ENCODE results near the gene CD40.

Gene CD40

DNA sequence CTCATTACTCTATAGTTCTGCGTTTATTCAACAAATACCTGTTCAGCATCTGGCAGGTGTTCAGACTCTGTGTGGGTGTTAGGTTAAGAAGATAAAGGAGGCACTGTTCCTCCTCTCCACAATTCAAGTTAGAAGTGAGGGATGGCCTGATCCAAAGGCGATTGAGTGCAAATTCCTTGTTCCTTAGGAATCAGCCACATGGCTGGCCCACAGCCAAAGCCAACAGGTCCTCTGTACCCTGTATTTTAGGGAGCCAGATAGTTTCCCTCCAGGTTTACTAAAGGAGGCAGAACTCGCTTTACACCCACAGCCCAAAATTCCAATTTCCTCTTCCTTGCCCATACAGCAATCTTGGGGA lies 5.0 kb upstream of the CD40 start:
- Histone ChIP-seq H3K18ac (ENCODE audit: low read length) (no peak overlapping the region), H3K9ac (ENCODE audit: low read length) (no peak overlapping the region), H2BK120ac (ENCODE audit: low read depth, low read length) (no peak overlapping the region), H3K27me3 (ENCODE audit: insufficient read depth, low read length, poor library complexity) (peaks cover 1% of the 10 kb centered on the region), H3K4me1 (ENCODE audit: control insufficient read depth, low read depth, low read length) (no peaks in the 10 kb centered on the region), H3K4me2 (ENCODE audit: low read length) (no peak overlapping the region), H3K56ac (ENCODE audit: low read length) (no peak overlapping the region), H2BK5ac (ENCODE audit: low read length) (no peak overlapping the region), H3K4me3 (ENCODE audit: low read length) (no peak overlapping the region), H2AK5ac (ENCODE audit: low read length) (no peak overlapping the region), H4K8ac (ENCODE audit: low read depth, low read length) (no peak overlapping the region), H3K27ac (ENCODE audit: low read depth, low read length) (no peak overlapping the region), H3K4ac (ENCODE audit: low read depth, low read length) (no peak overlapping the region), H3K23ac (ENCODE audit: low read length) (no peak overlapping the region), H3K79me2 (ENCODE audit: control insufficient read depth, insufficient read depth, low read length) (no peaks in the 10 kb centered on the region), H3K79me1 (ENCODE audit: low read length) (no peaks in the 10 kb centered on the region), H2BK15ac (replicated peaks; ENCODE audit: low read depth) (no peak overlapping the region), H4K5ac (ENCODE audit: low read length) (no peak overlapping the region), H3K36me3 (ENCODE audit: control insufficient read depth, insufficient read depth, low read length) (no peaks in the 10 kb centered on the region)
- no peak for DNase-seq
- no CpG with 5 or more reads among the region's 3 CpGs for WGBS (ENCODE audit: extremely low coverage, insufficient coverage, low lambda C conversion rate)

DNA sequence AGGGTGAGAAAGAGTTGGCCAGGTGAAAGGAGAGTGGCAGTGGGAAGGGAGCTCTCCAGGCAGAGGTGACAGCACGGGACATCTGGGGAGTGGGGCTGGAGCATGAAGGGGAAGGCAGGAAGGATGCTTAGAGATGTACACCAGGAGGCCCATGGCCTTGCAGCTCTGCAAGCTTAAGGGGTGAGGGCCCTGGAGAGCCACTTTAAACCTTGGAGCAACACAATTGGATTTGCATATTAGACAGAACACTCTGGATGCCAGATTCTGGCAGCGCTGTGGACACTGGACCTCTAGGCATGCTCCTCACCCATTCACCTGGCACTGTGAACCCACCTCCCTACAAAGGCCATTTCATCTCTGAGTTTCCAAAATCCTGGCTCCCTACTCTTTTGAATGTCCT lies 3.7 kb upstream of the CD40 start:
- Histone ChIP-seq H3K36me3 (ENCODE audit: control insufficient read depth, insufficient read depth, low read length) (no peaks in the 10 kb centered on the region), H3K4me2 (ENCODE audit: low read length) (no peak overlapping the region), H2BK5ac (ENCODE audit: low read length) (no peak overlapping the region), H3K9ac (ENCODE audit: low read length) (no peak overlapping the region), H4K8ac (ENCODE audit: low read depth, low read length) (no peak overlapping the region), H3K4me3 (ENCODE audit: low read length) (no peak overlapping the region), H3K56ac (ENCODE audit: low read length) (no peak overlapping the region), H3K79me2 (ENCODE audit: control insufficient read depth, insufficient read depth, low read length) (no peaks in the 10 kb centered on the region), H3K27me3 (ENCODE audit: insufficient read depth, low read length, poor library complexity) (peaks cover 1% of the 10 kb centered on the region), H3K18ac (ENCODE audit: low read length) (no peak overlapping the region), H3K4ac (ENCODE audit: low read depth, low read length) (no peak overlapping the region), H4K5ac (ENCODE audit: low read length) (no peak overlapping the region), H3K23ac (ENCODE audit: low read length) (no peak overlapping the region), H2AK5ac (ENCODE audit: low read length) (no peak overlapping the region), H2BK15ac (replicated peaks; ENCODE audit: low read depth) (no peak overlapping the region), H3K4me1 (ENCODE audit: control insufficient read depth, low read depth, low read length) (peaks cover 2% of the 10 kb centered on the region), H3K27ac (ENCODE audit: low read depth, low read length) (no peak overlapping the region), H3K79me1 (ENCODE audit: low read length) (peaks cover 3% of the 10 kb centered on the region), H2BK120ac (ENCODE audit: low read depth, low read length) (no peak overlapping the region)
- no peak for DNase-seq
- no CpG with 5 or more reads among the region's 2 CpGs for WGBS (ENCODE audit: extremely low coverage, insufficient coverage, low lambda C conversion rate)

DNA sequence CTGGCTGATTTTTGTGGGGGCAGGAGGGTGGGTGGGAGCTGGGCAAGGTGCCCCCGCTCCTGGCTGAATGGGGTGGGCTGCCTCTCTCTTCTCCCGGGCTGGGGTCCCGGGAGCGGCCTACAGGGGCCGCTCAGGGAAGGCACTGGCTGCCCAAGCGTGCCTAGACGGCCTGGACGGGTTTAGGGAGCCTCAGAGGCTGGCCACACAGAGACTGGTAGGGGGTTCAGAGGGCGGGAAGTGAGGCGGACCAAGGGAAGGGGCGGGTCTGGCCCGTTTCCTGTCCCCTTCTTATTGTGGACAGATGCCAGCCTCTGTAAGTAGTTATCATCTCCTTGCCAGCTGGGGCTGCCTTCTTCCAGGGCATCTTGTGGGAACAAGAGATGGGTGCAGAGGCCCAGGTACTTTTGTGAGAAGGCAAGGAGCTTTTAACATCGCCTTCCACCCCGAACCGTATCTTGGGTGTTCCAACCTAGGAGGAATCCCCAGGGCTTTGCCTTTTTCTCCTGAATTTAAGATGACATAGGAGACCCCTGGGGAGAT lies 437 bp downstream of the CD40 start:
- peak; percentile 59 for DNase-seq

DNA sequence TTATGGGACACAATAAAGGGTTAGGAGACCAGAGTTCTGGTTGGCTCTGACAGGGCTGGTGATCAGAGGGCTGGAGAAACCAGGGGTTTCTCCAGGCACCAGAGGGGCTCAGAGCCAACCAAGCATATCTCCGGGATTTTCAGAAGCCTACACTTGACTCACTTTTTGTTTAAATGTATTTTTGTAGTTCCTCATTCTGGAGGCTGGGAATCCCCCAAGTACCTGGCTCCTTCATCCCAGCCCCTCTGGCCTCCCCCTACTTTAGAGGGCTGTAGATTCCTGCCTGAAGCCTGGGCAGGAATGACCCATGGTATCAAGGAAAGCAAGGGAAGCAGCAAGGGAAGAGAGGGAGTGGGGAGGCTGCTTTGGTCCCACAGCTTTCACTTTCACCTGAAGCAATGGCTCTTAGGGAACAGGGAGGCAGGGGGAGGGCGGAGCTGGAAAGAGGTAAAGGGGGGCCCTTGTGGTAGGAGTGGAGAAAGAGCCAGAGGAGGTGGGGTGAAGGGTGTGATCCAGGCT lies 973 bp downstream of the CD40 start:
- no peak overlapping the region for H3K4me3 ChIP-seq (ENCODE audit: low read length)
- no peak overlapping the region for H4K5ac ChIP-seq (ENCODE audit: low read length)
- H2BK15ac ChIP-seq (replicated peaks; ENCODE audit: low read depth) = no peak overlapping the region
- WGBS (ENCODE audit: extremely low coverage, insufficient coverage, low lambda C conversion rate) = no CpG with 5 or more reads among the region's 2 CpGs
- H3K23ac ChIP-seq (ENCODE audit: low read length) = no peak overlapping the region
- H2BK5ac ChIP-seq (ENCODE audit: low read length) = no peak overlapping the region
- peaks cover 3% of the 10 kb centered on the region for H3K79me1 ChIP-seq (ENCODE audit: low read length)
- peak overlapping the region; percentile 82 for H3K4me2 ChIP-seq (ENCODE audit: low read length)
- no peak overlapping the region for H2BK120ac ChIP-seq (ENCODE audit: low read depth, low read length)
- H3K9ac ChIP-seq (ENCODE audit: low read length) = peak overlapping the region; percentile 86
- no peak overlapping the region for H3K27ac ChIP-seq (ENCODE audit: low read depth, low read length)
- DNase-seq = no peak
- H3K36me3 ChIP-seq (ENCODE audit: control insufficient read depth, insufficient read depth, low read length) = no peaks in the 10 kb centered on the region
- no peaks in the 10 kb centered on the region for H3K79me2 ChIP-seq (ENCODE audit: control insufficient read depth, insufficient read depth, low read length)
- H4K8ac ChIP-seq (ENCODE audit: low read depth, low read length) = no peak overlapping the region
- no peak overlapping the region for H3K4ac ChIP-seq (ENCODE audit: low read depth, low read length)
- H3K27me3 ChIP-seq (ENCODE audit: insufficient read depth, low read length, poor library complexity) = peaks cover 1% of the 10 kb centered on the region
- H3K56ac ChIP-seq (ENCODE audit: low read length) = peak overlapping the region; percentile 42
- peaks cover 2% of the 10 kb centered on the region for H3K4me1 ChIP-seq (ENCODE audit: control insufficient read depth, low read depth, low read length)
- H2AK5ac ChIP-seq (ENCODE audit: low read length) = no peak overlapping the region
- no peak overlapping the region for H3K18ac ChIP-seq (ENCODE audit: low read length)

More for the DNA sequence above, 437 bp downstream of the CD40 start:
- Histone ChIP-seq H4K8ac (ENCODE audit: low read depth, low read length) (no peak overlapping the region), H4K5ac (ENCODE audit: low read length) (no peak overlapping the region), H3K18ac (ENCODE audit: low read length) (peak overlapping the region; percentile 82), H3K4me3 (ENCODE audit: low read length) (peak overlapping the region; percentile 69), H3K79me2 (ENCODE audit: control insufficient read depth, insufficient read depth, low read length) (no peaks in the 10 kb centered on the region), H3K23ac (ENCODE audit: low read length) (no peak overlapping the region), H2BK120ac (ENCODE audit: low read depth, low read length) (no peak overlapping the region), H3K79me1 (ENCODE audit: low read length) (peaks cover 3% of the 10 kb centered on the region), H3K4me1 (ENCODE audit: control insufficient read depth, low read depth, low read length) (peaks cover 2% of the 10 kb centered on the region), H3K9ac (ENCODE audit: low read length) (peak overlapping the region; percentile 86), H3K4ac (ENCODE audit: low read depth, low read length) (peak overlapping the region; percentile 62), H3K4me2 (ENCODE audit: low read length) (peak overlapping the region; percentile 82), H2AK5ac (ENCODE audit: low read length) (no peak overlapping the region), H2BK15ac (replicated peaks; ENCODE audit: low read depth) (no peak overlapping the region), H3K56ac (ENCODE audit: low read length) (peak overlapping the region; percentile 94), H3K27ac (ENCODE audit: low read depth, low read length) (no peak overlapping the region), H3K36me3 (ENCODE audit: control insufficient read depth, insufficient read depth, low read length) (no peaks in the 10 kb centered on the region), H2BK5ac (ENCODE audit: low read length) (no peak overlapping the region), H3K27me3 (ENCODE audit: insufficient read depth, low read length, poor library complexity) (peaks cover 1% of the 10 kb centered on the region)
- WGBS (ENCODE audit: extremely low coverage, insufficient coverage, low lambda C conversion rate) = no CpG with 5 or more reads among the region's 15 CpGs

DNA sequence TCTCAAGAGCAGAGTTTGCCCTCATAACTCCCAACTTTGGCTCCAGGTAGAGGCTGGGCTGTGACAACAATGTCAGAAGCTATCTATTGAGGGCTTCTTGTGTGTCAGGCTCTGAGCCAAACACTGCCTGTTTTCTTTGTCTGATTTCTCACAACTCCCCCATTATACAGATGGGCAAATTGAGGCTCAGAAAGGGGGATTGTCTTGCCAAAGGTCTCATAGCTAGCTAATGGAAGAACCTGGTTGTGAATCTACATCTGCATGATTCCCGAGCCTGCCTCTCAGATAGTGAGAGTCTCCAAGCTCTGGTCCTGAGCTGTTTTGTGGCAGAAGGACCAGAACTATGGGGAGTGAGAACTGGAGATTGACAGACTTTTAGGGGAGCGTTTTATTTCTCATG lies 1.4 kb downstream of the CD40 start:
- Histone ChIP-seq H3K79me1 (ENCODE audit: low read length) (peaks cover 3% of the 10 kb centered on the region), H3K4me1 (ENCODE audit: control insufficient read depth, low read depth, low read length) (peaks cover 2% of the 10 kb centered on the region), H2BK5ac (ENCODE audit: low read length) (no peak overlapping the region), H3K9ac (ENCODE audit: low read length) (no peak overlapping the region), H2AK5ac (ENCODE audit: low read length) (no peak overlapping the region), H3K4ac (ENCODE audit: low read depth, low read length) (no peak overlapping the region), H4K8ac (ENCODE audit: low read depth, low read length) (no peak overlapping the region), H2BK120ac (ENCODE audit: low read depth, low read length) (no peak overlapping the region), H3K4me3 (ENCODE audit: low read length) (no peak overlapping the region), H2BK15ac (replicated peaks; ENCODE audit: low read depth) (no peak overlapping the region), H3K27ac (ENCODE audit: low read depth, low read length) (no peak overlapping the region), H4K5ac (ENCODE audit: low read length) (no peak overlapping the region), H3K27me3 (ENCODE audit: insufficient read depth, low read length, poor library complexity) (peaks cover 1% of the 10 kb centered on the region), H3K36me3 (ENCODE audit: control insufficient read depth, insufficient read depth, low read length) (no peaks in the 10 kb centered on the region), H3K4me2 (ENCODE audit: low read length) (no peak overlapping the region), H3K79me2 (ENCODE audit: control insufficient read depth, insufficient read depth, low read length) (no peaks in the 10 kb centered on the region), H3K56ac (ENCODE audit: low read length) (no peak overlapping the region), H3K18ac (ENCODE audit: low read length) (no peak overlapping the region), H3K23ac (ENCODE audit: low read length) (no peak overlapping the region)
- WGBS (ENCODE audit: extremely low coverage, insufficient coverage, low lambda C conversion rate) = no CpG with 5 or more reads among the region's 2 CpGs
- no peak for DNase-seq

DNA sequence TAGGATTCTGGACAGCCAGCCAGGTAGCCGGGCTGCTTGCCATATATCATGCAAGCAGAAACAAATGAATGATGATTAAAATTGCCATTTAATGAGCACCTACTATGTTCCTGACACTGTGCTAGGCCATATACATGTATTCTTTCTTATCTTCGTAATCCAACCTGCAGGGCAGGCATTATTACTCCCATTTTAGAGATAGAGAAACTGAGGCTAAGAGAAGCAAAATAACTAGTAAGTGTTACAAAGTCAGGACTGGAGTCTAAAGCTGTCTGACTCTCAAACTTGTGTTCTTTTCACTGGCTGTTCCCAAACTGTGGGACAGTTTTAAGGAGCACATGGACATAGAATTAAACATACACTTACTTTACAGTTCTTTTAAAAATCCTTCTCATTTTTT lies 2.0 kb downstream of the CD40 start:
- no peaks in the 10 kb centered on the region for H3K79me2 ChIP-seq (ENCODE audit: control insufficient read depth, insufficient read depth, low read length)
- H3K36me3 ChIP-seq (ENCODE audit: control insufficient read depth, insufficient read depth, low read length) = no peaks in the 10 kb centered on the region
- H3K4me1 ChIP-seq (ENCODE audit: control insufficient read depth, low read depth, low read length) = peaks cover 2% of the 10 kb centered on the region
- H4K5ac ChIP-seq (ENCODE audit: low read length) = no peak overlapping the region
- WGBS (ENCODE audit: extremely low coverage, insufficient coverage, low lambda C conversion rate) = no CpG with 5 or more reads among the region's 2 CpGs
- no peak overlapping the region for H3K4me3 ChIP-seq (ENCODE audit: low read length)
- no peak overlapping the region for H3K4ac ChIP-seq (ENCODE audit: low read depth, low read length)
- no peak overlapping the region for H3K23ac ChIP-seq (ENCODE audit: low read length)
- peaks cover 3% of the 10 kb centered on the region for H3K79me1 ChIP-seq (ENCODE audit: low read length)
- no peak overlapping the region for H3K18ac ChIP-seq (ENCODE audit: low read length)
- no peak overlapping the region for H2BK5ac ChIP-seq (ENCODE audit: low read length)
- H2BK120ac ChIP-seq (ENCODE audit: low read depth, low read length) = no peak overlapping the region
- no peak for DNase-seq
- H3K4me2 ChIP-seq (ENCODE audit: low read length) = no peak overlapping the region
- no peak overlapping the region for H2AK5ac ChIP-seq (ENCODE audit: low read length)
- no peak overlapping the region for H4K8ac ChIP-seq (ENCODE audit: low read depth, low read length)
- H3K9ac ChIP-seq (ENCODE audit: low read length) = no peak overlapping the region
- H3K56ac ChIP-seq (ENCODE audit: low read length) = no peak overlapping the region
- H3K27me3 ChIP-seq (ENCODE audit: insufficient read depth, low read length, poor library complexity) = peaks cover 1% of the 10 kb centered on the region
- H2BK15ac ChIP-seq (replicated peaks; ENCODE audit: low read depth) = no peak overlapping the region
- no peak overlapping the region for H3K27ac ChIP-seq (ENCODE audit: low read depth, low read length)

Data from mesendoderm (in vitro differentiated cells).